HS-5 (cell line): Measurements from ENCODE around the gene SFXN1.

ENCODE experiments used
- DNase-seq: peaks from one replicate; pipeline ENCODE4 v3.0.0-alpha.2; 2012; ENCODE audit warnings: low read depth

Gene SFXN1

DNA sequence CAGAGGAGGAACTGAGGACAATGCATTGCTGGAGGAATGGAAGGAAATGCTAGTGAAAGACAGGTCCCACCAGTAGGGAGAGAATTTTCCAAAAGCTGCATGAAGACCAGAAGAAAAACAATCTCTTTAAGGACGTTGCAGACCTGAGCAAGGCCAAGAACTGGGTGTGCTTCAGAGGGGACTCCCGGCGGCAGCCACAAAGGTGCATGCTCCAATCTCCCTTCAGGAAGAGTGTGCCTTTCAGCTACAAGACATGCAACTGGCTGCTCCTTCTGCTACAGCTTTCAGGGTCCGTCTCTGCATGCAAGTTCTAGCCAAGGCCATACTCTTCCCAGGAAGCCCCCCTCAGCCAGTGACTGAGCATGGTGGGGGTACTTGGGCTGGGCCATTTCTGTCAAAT lies 62.9 kb downstream of the SFXN1 start:
- no peak for DNase-seq

- DNase-seq: no peak
Observed at GRCh38 chr5:175542232-175542965, 64.0 kb downstream of the SFXN1 start.

DNA sequence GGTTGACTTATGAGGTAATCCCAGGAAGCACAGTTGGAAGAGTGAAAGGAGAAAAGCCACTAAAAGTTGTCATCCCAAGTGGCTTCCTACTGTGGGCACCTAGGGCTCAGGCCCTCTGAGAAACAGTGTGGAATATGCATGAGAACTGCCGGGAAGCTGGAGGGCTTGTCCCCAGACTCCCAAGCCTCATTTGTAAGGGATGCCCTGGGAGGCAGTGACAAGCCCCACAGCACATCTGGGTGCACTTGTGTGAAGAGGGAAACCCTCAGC lies 64.5 kb downstream of the SFXN1 start:
- DNase-seq: no peak

DNA sequence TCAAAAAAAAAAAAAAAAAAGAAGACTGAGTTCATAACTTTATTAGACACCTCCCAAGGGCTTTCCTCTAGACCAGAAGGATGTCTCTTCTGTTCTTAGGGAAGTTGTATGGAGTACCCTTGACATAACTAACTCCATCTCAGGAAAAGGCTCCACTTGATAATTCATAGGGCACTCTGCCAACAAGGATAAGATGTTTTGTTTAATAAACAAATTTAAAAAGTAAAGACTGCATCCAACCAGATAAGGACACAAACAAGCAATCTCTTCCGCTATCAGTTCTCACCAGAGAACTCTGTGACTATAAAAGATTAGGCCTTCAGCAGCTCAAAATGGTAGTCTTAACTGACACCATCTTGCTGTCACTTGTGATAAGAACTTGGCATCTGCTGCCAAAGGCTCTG lies 65.8 kb downstream of the SFXN1 start:
- no peak for DNase-seq

GRCh38 chr5:175544586-175544985 lies 66.2 kb downstream of the SFXN1 start:
- no peak for DNase-seq

GRCh38 chr5:175547842-175548241 lies 69.5 kb downstream of the SFXN1 start:
- DNase-seq: no peak

DNA sequence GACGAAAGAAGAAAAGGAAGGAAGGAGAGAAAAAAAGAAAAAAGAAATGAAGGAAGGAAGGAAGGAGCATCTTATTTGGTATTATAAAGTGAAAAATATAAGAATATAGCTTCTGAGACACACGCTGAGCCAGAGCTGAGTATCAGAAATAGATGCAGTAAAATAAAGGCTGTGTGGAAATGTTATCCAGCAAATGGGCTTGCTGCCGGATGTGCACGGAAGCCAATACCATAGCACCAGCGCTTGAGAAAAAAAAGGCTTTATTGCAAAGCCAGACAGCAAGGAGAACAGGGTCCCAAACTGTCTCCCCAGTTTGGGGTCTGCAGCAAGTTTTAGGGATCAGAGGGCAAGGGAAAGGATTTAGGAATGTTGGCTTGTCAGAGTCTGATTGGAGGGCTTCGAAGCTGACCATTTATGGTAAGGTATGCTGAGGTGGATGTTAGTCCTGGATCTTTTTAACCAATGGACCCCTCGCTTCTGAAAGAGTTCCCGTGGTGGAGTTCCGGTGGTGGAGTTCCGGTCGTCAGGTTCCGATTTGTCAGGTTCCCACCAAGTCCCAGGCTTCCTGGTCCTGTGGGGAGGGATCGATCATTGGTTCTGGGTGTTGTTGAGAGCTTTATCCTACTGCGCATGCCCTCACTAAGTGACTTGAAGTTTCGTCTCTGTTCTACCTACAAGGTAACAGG lies 70.4 kb downstream of the SFXN1 start:
- DNase-seq: no peak

DNA sequence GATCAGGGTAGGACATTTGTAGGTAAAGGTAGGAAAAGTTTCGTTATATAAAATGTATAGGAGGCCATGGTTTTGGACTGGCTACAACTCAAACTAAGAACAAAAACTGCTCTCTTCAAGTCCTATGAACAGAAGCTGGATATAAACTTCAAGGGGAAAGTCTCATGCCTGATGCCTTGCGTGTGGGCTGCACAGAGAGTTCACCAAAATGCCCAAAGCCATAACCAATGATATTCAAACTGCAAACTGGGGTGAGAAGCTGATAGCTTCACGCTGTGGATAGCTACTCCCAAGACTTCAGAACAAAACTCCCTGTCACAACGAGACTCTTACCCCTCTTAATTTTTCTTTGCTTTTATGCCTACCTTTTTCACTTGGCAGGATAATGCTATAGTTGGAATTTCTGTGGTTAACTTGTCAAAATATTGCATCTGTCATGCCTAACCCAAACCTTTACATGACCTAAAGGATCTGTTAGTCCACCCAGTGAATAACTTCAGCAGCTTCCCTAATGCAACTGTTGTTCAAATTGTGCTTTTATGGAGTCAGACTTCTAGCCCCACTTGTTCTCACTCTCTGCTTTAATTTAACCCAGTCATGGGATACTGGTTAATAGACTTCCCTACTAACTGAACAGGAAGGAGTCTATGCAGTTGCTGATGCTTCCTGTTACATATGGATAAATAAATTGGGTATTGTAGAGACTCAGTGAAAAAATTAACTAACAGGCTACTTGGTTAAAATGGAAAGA lies 71.9 kb downstream of the SFXN1 start:
- DNase-seq: no peak

- no peak for DNase-seq
Observed at GRCh38 chr5:175551266-175551665, 72.9 kb downstream of the SFXN1 start.

DNA sequence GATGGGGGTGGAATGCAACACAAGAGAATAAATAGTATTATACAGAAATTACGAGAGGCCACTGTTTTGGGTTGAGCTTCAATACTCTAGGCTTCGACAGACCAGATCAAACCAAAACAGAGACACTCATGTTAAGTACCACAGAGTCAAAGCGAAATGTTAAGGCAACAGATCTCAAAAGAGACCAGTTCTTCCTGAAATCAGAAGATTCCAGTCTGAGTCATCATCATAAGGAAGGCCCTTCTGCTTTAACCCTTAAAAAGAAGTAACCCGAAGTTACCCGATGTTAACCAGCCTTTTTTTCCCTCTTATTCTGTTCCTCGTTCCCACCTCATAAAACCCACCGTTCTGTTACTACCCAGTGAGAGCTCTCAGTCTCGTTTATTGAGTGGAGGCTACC lies 75.9 kb downstream of the SFXN1 start:
- DNase-seq: no peak

GRCh38 chr5:175555168-175555785 lies 76.9 kb downstream of the SFXN1 start:
- no peak for DNase-seq

GRCh38 chr5:175556794-175557193 lies 78.4 kb downstream of the SFXN1 start:
- DNase-seq: no peak

DNA sequence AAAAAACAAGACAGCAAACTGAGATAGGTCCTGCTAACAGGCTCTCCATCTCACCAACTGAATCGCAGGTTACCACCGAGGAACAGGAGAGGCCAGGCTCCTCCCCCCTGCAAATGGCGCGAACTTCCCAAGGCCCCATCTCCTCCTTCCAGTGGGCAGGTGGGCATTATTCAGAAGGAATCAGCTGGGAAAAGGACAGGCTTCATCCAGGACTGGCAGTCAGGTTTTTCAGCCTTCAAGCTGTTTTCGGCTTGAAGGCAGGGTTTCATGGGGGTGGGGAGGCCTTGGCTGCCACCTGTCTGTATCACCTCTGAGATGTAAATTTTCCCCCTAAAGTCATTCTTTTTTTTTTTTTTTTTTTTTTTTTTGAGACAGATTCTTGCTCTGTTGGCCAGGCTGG lies 79.4 kb downstream of the SFXN1 start:
- DNase-seq: no peak

- DNase-seq: no peak
Observed at GRCh38 chr5:175558801-175559480, 80.6 kb downstream of the SFXN1 start.

- no peak for DNase-seq
Observed at GRCh38 chr5:175560011-175560410, 81.7 kb downstream of the SFXN1 start.

DNA sequence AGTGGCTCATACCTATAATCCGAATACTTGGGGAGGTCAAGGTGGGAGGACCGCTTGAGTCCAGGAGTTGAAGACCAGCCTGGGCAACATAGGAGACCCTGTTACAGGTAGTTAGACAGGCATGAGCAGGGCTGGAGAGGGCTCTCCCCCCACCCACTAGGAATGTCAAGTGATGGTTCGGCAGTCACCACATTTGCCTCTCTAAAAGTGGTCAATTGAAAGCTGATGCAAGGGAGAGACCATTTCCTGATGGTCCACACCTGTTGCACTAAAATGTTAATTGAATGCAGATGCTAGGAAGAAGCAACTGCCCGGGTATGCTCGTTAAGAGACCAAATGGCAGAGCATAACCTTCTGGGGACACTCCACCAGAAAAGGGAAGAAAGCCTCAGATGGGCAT lies 82.7 kb downstream of the SFXN1 start:
- no peak for DNase-seq

GRCh38 chr5:175564716-175565115 lies 86.4 kb downstream of the SFXN1 start:
- no peak for DNase-seq

- DNase-seq: no peak
Observed at GRCh38 chr5:175566697-175567096, 88.3 kb downstream of the SFXN1 start.

DNA sequence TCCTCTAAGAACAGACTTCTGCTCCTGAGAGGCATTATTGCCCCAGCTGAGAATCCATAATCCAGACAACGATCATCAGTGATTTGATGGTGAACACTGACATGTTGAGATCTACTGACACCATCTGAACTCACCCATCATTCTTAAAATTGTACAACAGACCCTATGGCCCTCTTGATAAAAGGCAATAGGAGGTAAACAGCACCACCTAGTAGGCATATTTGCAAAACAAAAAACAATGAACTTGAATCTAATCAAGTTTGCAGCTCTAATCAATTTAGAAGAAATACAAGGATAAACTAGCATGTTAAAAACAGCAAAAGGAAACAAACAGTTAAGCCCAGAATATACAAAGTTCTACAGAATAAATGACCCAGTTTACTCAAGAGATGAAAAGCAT lies 89.6 kb downstream of the SFXN1 start:
- no peak for DNase-seq

GRCh38 chr5:175569701-175570100 lies 91.3 kb downstream of the SFXN1 start:
- no peak for DNase-seq

GRCh38 chr5:175572886-175573285 lies 94.5 kb downstream of the SFXN1 start:
- DNase-seq: peak; percentile 25

- DNase-seq: no peak
Observed at GRCh38 chr5:175573493-175574269, 95.3 kb downstream of the SFXN1 start.
